Measurements from ENCODE around the gene USP48.

GRCh38 chr1:21680918-21681317, 102.0 kb downstream of the USP48 start:
- TF ChIP-seq YY1 (IDR thresholded peaks at IDR 0.05; ENCODE audit: insufficient read depth, insufficient read length) (no peak), ZNF274 (IDR thresholded peaks at IDR 0.05; ENCODE audit: low read depth, low read length) (no peak)
